A549 (cell line): ENCODE measurements around the gene CCL25.

ENCODE experiments used
- CHD4 ChIP-seq: fragments of 200-600 bp; sonication (generic); IDR thresholded peaks from 2 replicates; pipeline ENCODE4 v1.6.1; 2016; ENCODE audit warnings: antibody characterized with exemption, mild to moderate bottlenecking, borderline replicate concordance
- CTCF ChIP-seq: fragments of >200 bp; sonication (Bioruptor Twin); formaldehyde crosslinking; IDR thresholded peaks from 3 replicates; pipeline ENCODE4 v1.5.1; 2016
- EP300 ChIP-seq, 2 experiments: fragments of >200 bp; sonication (Bioruptor Twin); formaldehyde crosslinking; IDR thresholded peaks; 2 replicates in 1 of 2; 3 replicates in 1 of 2; pipeline ENCODE4 v1.6.1; 2016 to 2017
- HDAC2 ChIP-seq: fragments of 200-600 bp; sonication (generic); IDR thresholded peaks from 2 replicates; pipeline ENCODE4 v1.6.1; 2016
- JUNB ChIP-seq: fragments of >200 bp; sonication (Bioruptor Twin); formaldehyde crosslinking; IDR thresholded peaks from 2 replicates; pipeline ENCODE4 v1.6.1; 2016
- KDM1A ChIP-seq: fragments of 200-600 bp; sonication (generic); IDR thresholded peaks from 2 replicates; pipeline ENCODE4 v1.6.1; 2016; ENCODE audit warnings: low read depth, mild to moderate bottlenecking
- MAFK ChIP-seq: fragments of 450-650 bp; IDR thresholded peaks from 2 replicates; pipeline ENCODE4 v1.6.1; 2014; ENCODE audit not compliant: partially characterized antibody
- MAX ChIP-seq: IDR thresholded peaks from 2 replicates; pipeline ENCODE4 v1.6.1; 2012
- NPAS2 ChIP-seq: fragments of 250-450 bp; sonication (Bioruptor Pico); IDR thresholded peaks from 2 replicates; pipeline ENCODE4 v1.8.0; 2022; ENCODE audit warnings: mild to moderate bottlenecking, moderate library complexity, borderline replicate concordance
- POLR2A ChIP-seq: IDR thresholded peaks from 2 replicates; pipeline ENCODE4 v1.6.1; 2012; ENCODE audit warnings: mild to moderate bottlenecking, low read length
- RAD21 ChIP-seq, 2 experiments: fragments of >200 bp in 1 of 2; sonication (Bioruptor Twin) in 1 of 2; formaldehyde crosslinking in 1 of 2; IDR thresholded peaks in 1 of 2; conservative IDR thresholded peaks in 1 of 2; 2 replicates in 1 of 2; 3 replicates in 1 of 2; pipeline ENCODE4 v1.6.1; 2012 to 2018; ENCODE audit warnings: inconsistent platforms in 1 of 2
- REST ChIP-seq: fragments of 200-600 bp; sonication (generic); IDR thresholded peaks from 2 replicates; pipeline ENCODE4 v1.6.1; 2016; ENCODE audit warnings: antibody characterized with exemption, mild to moderate bottlenecking, moderate library complexity
- SREBF2 ChIP-seq: fragments of 450-650 bp; IDR thresholded peaks from 2 replicates; pipeline ENCODE4 v1.6.1; 2014; ENCODE audit warnings: mild to moderate bottlenecking, moderate library complexity

GRCh38 chr19:8042900-8043299 is 9.7 kb upstream of the CCL25 start:
- TF ChIP-seq JUNB (no peak), CHD4 (no peak), RAD21 (conservative IDR thresholded peaks at IDR 0.05 in 1 of 2, IDR thresholded peaks at IDR 0.05 in 1 of 2) (no peak), CTCF (no peak), MAX (no peak), SREBF2 (no peak), REST (no peak), POLR2A (no peak), EP300 (IDR thresholded peaks at IDR 0.05) (no peak), HDAC2 (no peak), MAFK (no peak), NPAS2 (CRISPR knock-in tag) (no peak), KDM1A (no peak)
